Nephron progenitor cell (in vitro differentiated cells): ENCODE data around the gene LRRC8E.
"Not testable (repeated sequence)": the region's sequence is repeated elsewhere in the genome, so short reads cannot be mapped to it uniquely, and the experiment has no call there.

Source experiments
- DNase-seq: peaks from one replicate; pipeline ENCODE4 v3.0.0; 2021
- H3K27ac Mint-ChIP-seq: 2 replicates; pipeline ENCODE4 v1.8.0; 2021; ENCODE audit warnings: mild to moderate bottlenecking, moderate library complexity, mixed read lengths
- H3K27me3 Mint-ChIP-seq: 2 replicates; pipeline ENCODE4 v1.8.0; 2021; ENCODE audit warnings: mild to moderate bottlenecking, low read depth, mixed read lengths; ENCODE audit not compliant: poor library complexity
- H3K36me3 Mint-ChIP-seq: 2 replicates; pipeline ENCODE4 v1.8.0; 2021; ENCODE audit warnings: low read depth, mixed read lengths
- H3K4me1 Mint-ChIP-seq: 2 replicates; pipeline ENCODE4 v1.8.0; 2021; ENCODE audit warnings: mixed read lengths
- H3K4me3 Mint-ChIP-seq: 2 replicates; pipeline ENCODE4 v1.8.0; 2021; ENCODE audit warnings: mild to moderate bottlenecking, moderate library complexity, mixed read lengths
- H3K9me3 Mint-ChIP-seq: 2 replicates; pipeline ENCODE4 v1.8.0; 2021; ENCODE audit warnings: mild to moderate bottlenecking, moderate library complexity, mixed read lengths
- TF ChIP-seq, protein P1 (sequence below): fragments of 200-600 bp; sonication (generic); IDR thresholded peaks from 2 replicates; pipeline ENCODE4 v1.5.0; 2021; ENCODE audit warnings: antibody characterized with exemption

The LRRC8E gene

DNA sequence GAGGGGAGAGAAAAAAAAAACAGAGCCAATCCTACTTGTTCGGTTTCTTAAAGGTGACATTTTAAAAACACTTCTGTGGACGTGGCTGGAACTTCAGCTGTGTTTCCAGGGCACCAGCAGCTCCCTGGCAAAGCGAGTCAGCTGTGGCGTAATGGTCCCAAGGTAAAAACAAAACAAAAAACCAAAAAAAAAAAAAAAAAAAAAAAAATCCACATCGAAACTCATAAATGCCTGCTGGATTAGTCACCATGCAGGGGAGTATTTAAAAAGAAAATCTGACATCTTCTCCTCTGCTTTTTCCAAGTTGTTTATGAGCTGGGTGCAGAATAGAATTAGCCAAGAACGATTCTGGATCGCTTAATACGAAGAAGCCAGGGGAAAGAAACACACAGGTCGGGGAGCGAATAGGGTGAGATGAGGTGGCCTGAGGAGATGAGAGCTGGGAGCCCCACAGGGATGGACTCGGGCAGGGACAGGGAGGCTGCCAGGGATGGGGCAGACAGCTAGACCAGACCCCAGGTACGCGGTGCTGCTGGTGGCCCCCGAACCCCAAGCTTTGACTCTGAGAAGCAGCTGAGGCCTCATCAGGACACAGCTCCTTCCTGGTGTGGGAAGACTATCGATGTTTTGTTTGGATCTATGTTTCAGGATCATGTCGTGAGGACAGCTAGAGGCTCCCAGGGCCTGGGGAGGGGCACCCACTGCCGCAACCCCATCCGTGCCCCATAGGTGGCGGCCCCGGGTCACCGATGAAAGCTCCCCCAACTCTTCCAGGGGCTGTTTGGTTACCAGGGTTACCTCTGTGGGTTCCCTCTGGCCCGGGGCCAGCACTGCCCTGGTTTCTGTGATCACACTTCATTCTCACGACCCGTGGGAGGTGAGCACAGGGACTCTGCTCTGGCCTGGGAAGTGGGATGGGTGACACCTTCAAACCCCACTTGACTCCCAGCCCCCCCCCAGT is 40.7 kb downstream of the LRRC8E start:
- H3K36me3 Mint-ChIP-seq = no peaks in the 10 kb centered on the region
- TF ChIP-seq, protein P1, sequence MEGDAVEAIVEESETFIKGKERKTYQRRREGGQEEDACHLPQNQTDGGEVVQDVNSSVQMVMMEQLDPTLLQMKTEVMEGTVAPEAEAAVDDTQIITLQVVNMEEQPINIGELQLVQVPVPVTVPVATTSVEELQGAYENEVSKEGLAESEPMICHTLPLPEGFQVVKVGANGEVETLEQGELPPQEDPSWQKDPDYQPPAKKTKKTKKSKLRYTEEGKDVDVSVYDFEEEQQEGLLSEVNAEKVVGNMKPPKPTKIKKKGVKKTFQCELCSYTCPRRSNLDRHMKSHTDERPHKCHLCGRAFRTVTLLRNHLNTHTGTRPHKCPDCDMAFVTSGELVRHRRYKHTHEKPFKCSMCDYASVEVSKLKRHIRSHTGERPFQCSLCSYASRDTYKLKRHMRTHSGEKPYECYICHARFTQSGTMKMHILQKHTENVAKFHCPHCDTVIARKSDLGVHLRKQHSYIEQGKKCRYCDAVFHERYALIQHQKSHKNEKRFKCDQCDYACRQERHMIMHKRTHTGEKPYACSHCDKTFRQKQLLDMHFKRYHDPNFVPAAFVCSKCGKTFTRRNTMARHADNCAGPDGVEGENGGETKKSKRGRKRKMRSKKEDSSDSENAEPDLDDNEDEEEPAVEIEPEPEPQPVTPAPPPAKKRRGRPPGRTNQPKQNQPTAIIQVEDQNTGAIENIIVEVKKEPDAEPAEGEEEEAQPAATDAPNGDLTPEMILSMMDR = peak; percentile 51
- H3K4me3 Mint-ChIP-seq = no peak overlapping the region
- H3K4me1 Mint-ChIP-seq = peaks cover 20% of the 10 kb centered on the region
- no peaks in the 10 kb centered on the region for H3K9me3 Mint-ChIP-seq
- H3K27ac Mint-ChIP-seq = peak overlapping the region; percentile 48
- H3K27me3 Mint-ChIP-seq = no peaks in the 10 kb centered on the region
- DNase-seq = peak; percentile 72

- peaks cover 20% of the 10 kb centered on the region for H3K4me1 Mint-ChIP-seq
- not testable (repeated sequence) for DNase-seq, H3K27ac Mint-ChIP-seq, H3K9me3 Mint-ChIP-seq, H3K4me3 Mint-ChIP-seq, H3K36me3 Mint-ChIP-seq, H3K27me3 Mint-ChIP-seq
Measured at GRCh38 chr19:7930030-7930429, 41.7 kb downstream of the LRRC8E start.

DNA sequence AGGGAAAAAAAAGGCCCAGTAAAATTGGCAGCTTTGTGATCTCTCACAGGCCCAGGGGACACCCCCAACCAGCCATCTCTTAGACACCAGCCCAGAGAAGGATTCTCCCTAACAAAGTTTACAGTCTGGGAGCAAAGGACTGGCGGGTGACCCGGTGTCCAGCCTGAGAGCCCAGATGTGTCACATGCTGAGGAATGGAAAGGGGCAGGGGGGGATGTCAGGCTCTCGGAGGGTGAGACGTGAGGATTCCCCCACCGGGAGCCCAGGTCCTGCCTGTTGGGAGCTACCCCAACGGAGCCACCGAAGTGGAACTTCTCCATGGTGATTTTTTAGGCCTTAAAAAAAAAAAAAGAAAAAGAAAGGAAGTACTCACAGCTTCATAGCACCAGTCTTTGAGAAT is 42.5 kb downstream of the LRRC8E start:
- no peak overlapping the region for H3K27ac Mint-ChIP-seq
- DNase-seq = no peak
- no peaks in the 10 kb centered on the region for H3K9me3 Mint-ChIP-seq
- H3K36me3 Mint-ChIP-seq = peaks cover 3% of the 10 kb centered on the region
- no peak overlapping the region for H3K4me3 Mint-ChIP-seq
- no peaks in the 10 kb centered on the region for H3K27me3 Mint-ChIP-seq
- peaks cover 20% of the 10 kb centered on the region for H3K4me1 Mint-ChIP-seq
- TF ChIP-seq, protein P1 = no peak

GRCh38 chr19:7931221-7932061 is 43.1 kb downstream of the LRRC8E start:
- H3K27me3 Mint-ChIP-seq = no peaks in the 10 kb centered on the region
- no peak overlapping the region for H3K4me3 Mint-ChIP-seq
- peaks cover 18% of the 10 kb centered on the region for H3K4me1 Mint-ChIP-seq
- no peaks in the 10 kb centered on the region for H3K9me3 Mint-ChIP-seq
- no peak for DNase-seq
- H3K27ac Mint-ChIP-seq = no peak overlapping the region
- peaks cover 9% of the 10 kb centered on the region for H3K36me3 Mint-ChIP-seq
- TF ChIP-seq, protein P1 = no peak

GRCh38 chr19:7932276-7932929 is 44.1 kb downstream of the LRRC8E start:
- TF ChIP-seq, protein P1 = no peak
- Mint-ChIP-seq H3K27me3 (no peaks in the 10 kb centered on the region), H3K4me1 (peaks cover 14% of the 10 kb centered on the region), H3K27ac (no peak overlapping the region), H3K4me3 (no peak overlapping the region), H3K9me3 (no peaks in the 10 kb centered on the region), H3K36me3 (peaks cover 10% of the 10 kb centered on the region)
- no peak for DNase-seq

DNA sequence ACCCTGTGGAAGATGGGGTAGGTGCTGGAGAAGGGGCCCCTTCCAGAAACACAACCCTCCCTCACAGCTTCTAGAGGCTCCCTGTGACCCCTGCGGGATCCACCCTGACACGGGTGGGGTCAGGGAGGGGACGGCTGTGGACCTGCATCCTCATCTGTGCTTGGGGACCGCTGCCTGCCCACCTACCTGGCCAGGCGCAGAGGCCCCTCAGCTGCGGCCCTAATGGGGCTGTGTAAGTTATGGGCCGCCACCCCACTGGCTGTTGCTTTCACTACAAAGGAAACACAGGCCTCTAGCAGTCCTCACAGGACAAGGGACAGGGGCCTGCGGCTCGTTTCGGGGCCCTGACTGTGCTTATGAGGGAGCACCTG is 44.6 kb downstream of the LRRC8E start:
- H3K4me1 Mint-ChIP-seq = peaks cover 14% of the 10 kb centered on the region
- H3K36me3 Mint-ChIP-seq = peaks cover 13% of the 10 kb centered on the region
- H3K27me3 Mint-ChIP-seq = no peaks in the 10 kb centered on the region
- no peak overlapping the region for H3K27ac Mint-ChIP-seq
- no peaks in the 10 kb centered on the region for H3K9me3 Mint-ChIP-seq
- TF ChIP-seq, protein P1 = no peak
- no peak for DNase-seq
- H3K4me3 Mint-ChIP-seq = no peak overlapping the region
